T-helper 2 cell treated with Interferon-gamma antibody and Interleukin-4, amounts not matched to agents 5 μg/mL and 100 μg/mL, for 36 hours (primary cell): Measurements from ENCODE around the gene EPHA4.

Experiments
- DNase-seq: peaks from one replicate; pipeline ENCODE4 v3.0.0; 2021; ENCODE audit warnings: low spot score
- H3K27ac Mint-ChIP-seq: one replicate; pipeline ENCODE4 v1.8.0; 2021; ENCODE audit warnings: mild to moderate bottlenecking, mixed read lengths
- H3K27me3 Mint-ChIP-seq: one replicate; pipeline ENCODE4 v1.8.0; 2021; ENCODE audit warnings: low read depth, mixed read lengths
- H3K36me3 Mint-ChIP-seq: one replicate; pipeline ENCODE4 v1.8.0; 2021; ENCODE audit warnings: low read depth, mixed read lengths
- H3K4me1 Mint-ChIP-seq: one replicate; pipeline ENCODE4 v1.8.0; 2021; ENCODE audit warnings: low read depth, mixed read lengths
- H3K4me3 Mint-ChIP-seq: one replicate; pipeline ENCODE4 v1.8.0; 2022; ENCODE audit warnings: mild to moderate bottlenecking, moderate library complexity, mixed read lengths
- H3K9me3 Mint-ChIP-seq: one replicate; pipeline ENCODE4 v1.8.0; 2021; ENCODE audit warnings: mixed read lengths

The EPHA4 gene

DNA sequence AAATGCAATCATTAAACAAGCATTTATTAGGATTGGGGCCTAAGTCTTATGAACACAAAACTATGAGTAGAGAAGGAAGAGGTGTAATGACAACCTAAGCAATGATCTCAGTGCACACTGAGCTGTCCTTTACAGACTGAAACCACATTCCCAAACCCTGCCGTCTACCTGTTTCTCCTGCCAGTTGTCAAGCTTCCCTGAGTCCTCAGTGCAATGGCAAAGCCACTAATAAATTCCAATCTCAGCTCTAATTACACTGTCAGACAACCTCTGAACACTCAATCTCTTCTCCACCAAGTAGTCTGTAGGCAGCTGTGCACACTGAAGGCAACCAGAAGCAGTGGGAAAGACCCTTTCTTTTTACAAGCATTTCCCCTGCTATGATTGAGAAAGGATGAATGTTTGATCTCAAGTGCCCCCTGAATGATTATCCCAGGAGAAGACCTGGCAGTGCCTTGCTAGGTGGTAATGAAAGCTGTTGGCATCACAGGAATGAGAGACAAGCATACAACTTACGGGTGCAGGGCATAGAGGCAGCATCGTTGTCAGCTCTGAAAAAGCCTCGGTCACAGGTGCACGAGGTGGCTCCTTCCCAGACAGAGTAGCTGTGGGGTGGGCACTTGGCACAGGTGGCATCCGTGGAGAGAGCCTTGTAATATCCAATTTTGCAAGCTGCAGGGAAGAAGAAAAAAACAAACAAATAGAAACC is 71.4 kb downstream of the EPHA4 start:
- Mint-ChIP-seq H3K4me3 (no peak overlapping the region), H3K4me1 (peaks cover 13% of the 10 kb centered on the region), H3K36me3 (no peaks in the 10 kb centered on the region), H3K9me3 (no peaks in the 10 kb centered on the region), H3K27me3 (peaks cover 17% of the 10 kb centered on the region), H3K27ac (no peak overlapping the region)
- DNase-seq, result no peak

DNA sequence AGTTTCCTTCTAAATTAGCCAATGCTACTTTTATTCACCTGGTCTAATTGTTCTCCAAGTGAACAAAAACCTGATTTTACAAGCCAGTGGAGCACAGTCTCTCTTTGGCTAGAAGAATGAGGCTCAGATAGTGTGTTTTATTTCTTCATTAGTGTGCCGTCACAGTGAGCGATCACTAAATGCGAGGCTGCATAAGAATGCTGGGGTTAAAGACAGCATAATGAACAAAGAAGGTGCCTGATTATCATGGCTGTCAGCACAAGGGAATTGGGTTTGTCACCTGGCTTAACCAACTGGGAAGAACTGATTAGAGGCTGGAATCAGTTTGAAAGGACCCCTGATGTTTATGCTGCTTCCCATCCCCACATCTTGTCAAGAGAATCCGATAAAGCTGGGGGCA is 76.4 kb downstream of the EPHA4 start:
- Mint-ChIP-seq H3K27me3 (peaks cover 10% of the 10 kb centered on the region), H3K27ac (no peak overlapping the region), H3K4me1 (peaks cover 2% of the 10 kb centered on the region), H3K9me3 (no peaks in the 10 kb centered on the region), H3K4me3 (no peak overlapping the region), H3K36me3 (no peaks in the 10 kb centered on the region)
- DNase-seq, result no peak

DNA sequence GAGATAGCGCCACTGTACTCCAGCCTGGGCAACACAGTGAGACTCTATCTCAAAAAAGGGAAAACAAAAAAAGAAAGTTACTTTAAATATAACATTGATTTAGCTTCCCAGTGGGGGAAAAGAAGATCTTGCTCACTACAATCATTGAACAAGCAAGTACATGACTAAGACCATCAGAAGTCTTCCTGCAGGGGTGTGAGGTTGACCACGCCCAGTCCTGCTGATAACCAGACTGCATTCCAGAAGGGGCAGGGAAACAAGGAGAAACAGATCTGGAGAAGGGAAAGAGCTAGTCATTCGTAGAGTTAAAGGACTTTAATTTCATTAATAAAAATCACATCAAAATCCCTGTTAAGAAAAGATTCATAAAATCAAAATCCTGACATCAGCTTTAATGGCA is 77.5 kb downstream of the EPHA4 start:
- no peak for DNase-seq
- Mint-ChIP-seq H3K4me3 (no peak overlapping the region), H3K27me3 (peaks cover 19% of the 10 kb centered on the region), H3K9me3 (no peaks in the 10 kb centered on the region), H3K4me1 (peaks cover 2% of the 10 kb centered on the region), H3K36me3 (no peaks in the 10 kb centered on the region), H3K27ac (no peak overlapping the region)

DNA sequence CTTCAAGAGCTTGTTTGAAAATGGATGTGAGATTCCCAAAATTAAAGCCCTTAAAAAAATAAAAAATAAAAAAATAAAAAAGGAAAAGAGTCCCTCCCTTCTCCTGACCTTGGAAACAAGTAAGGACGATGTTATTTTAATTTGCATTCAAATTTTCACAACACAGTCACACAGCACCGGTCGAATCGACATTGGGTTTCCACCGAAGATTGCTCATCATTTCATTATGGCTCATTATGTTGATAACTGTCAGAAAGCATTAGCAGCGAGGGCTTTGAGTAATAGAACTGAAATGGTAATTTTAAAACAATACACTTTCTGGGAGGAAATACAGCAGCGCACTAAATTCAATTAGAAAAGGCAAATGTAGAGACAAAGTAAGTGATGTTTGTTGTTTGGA is 78.7 kb downstream of the EPHA4 start:
- H3K9me3 Mint-ChIP-seq, result no peaks in the 10 kb centered on the region
- no peak for DNase-seq
- peaks cover 25% of the 10 kb centered on the region for H3K27me3 Mint-ChIP-seq
- no peaks in the 10 kb centered on the region for H3K36me3 Mint-ChIP-seq
- H3K4me1 Mint-ChIP-seq, result peaks cover 2% of the 10 kb centered on the region
- no peak overlapping the region for H3K27ac Mint-ChIP-seq
- H3K4me3 Mint-ChIP-seq, result no peak overlapping the region

DNA sequence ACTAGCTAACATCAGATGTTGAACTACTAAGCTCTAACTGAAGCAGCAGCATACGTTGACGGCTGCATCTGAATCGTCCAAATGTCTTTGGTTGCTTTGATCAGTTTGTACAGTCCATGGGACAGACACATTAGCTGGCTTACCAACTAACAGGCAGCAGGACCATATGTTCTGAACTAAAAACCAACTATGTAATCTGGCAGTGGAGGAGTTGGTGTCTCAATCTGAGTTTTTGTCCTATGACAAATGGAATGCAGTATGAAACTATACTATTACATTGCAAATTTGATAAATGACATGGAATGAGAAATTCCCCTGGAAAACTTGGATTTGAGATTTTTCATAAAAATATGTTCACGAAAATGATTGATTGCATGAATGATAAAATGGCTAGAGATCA is 79.5 kb downstream of the EPHA4 start:
- Mint-ChIP-seq H3K4me1 (no peaks in the 10 kb centered on the region), H3K4me3 (no peak overlapping the region), H3K36me3 (no peaks in the 10 kb centered on the region), H3K27me3 (peaks cover 22% of the 10 kb centered on the region), H3K27ac (no peak overlapping the region), H3K9me3 (no peaks in the 10 kb centered on the region)
- DNase-seq, result no peak

DNA sequence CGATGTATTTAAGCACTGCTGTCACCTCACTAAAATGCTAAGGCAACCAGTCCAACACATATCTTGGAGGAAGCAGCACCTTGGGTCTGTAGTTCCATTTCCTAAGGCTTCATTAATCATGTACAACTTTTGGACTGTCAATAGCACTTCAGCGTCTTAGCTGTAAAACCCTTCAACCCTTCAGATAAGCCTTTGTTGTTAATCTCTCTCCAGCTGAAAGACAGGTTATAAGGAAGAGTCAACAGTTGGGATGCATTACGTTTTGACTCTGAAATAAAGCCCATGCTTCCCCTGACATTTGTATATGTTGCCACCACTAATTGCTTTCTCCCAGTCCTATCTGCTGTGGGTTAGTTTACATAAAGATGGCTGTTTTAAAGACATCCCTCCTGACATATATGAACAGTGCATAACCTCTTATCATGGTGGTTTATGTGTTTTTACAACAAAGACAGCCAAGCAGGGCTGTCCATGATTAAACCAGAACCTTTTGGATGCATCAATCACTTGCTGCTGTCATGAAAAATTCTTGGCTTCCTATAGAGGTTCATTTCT is 81.5 kb downstream of the EPHA4 start:
- H3K9me3 Mint-ChIP-seq, result no peaks in the 10 kb centered on the region

DNA sequence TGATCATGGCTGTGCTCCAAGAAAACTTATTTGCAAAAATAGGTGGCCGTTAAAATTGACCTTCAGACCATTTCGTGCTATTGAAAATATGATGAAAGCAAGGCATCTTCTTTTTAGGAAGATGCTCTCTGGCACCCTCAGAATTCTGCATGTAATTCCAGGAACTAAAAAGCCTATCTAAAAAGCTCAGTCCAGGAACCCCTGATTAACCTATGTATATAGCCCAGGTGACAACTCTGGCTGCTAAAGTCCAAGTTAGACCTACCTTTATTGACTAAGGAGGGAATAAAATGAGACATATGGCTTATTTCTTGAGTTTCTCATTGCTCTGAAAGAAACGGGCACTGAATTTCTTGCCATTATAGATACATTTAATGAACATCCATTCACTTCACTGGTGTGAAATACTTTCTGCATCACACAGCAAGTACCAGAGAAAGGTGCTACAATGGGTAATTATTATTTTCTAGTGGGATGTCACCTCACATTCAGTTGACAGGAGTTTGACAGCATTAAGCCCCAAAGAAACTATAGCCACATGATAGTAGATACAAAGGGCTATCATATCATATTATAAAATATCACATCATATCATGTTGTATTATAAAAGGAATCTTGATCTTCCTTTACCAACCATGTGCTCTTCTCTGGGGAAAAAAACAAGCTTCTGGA is 83.8 kb downstream of the EPHA4 start:
- H3K4me1 Mint-ChIP-seq, result no peaks in the 10 kb centered on the region
- H3K27ac Mint-ChIP-seq, result no peak overlapping the region
- H3K4me3 Mint-ChIP-seq, result no peak overlapping the region
- no peak for DNase-seq
- no peaks in the 10 kb centered on the region for H3K36me3 Mint-ChIP-seq
- no peaks in the 10 kb centered on the region for H3K9me3 Mint-ChIP-seq
- H3K27me3 Mint-ChIP-seq, result peaks cover 22% of the 10 kb centered on the region

More for the DNA sequence above, 81.5 kb downstream of the EPHA4 start:
- H3K4me3 Mint-ChIP-seq, result no peak overlapping the region
- no peak overlapping the region for H3K27ac Mint-ChIP-seq
- no peaks in the 10 kb centered on the region for H3K36me3 Mint-ChIP-seq
- DNase-seq, result no peak
- peaks cover 22% of the 10 kb centered on the region for H3K27me3 Mint-ChIP-seq
- no peaks in the 10 kb centered on the region for H3K4me1 Mint-ChIP-seq

DNA sequence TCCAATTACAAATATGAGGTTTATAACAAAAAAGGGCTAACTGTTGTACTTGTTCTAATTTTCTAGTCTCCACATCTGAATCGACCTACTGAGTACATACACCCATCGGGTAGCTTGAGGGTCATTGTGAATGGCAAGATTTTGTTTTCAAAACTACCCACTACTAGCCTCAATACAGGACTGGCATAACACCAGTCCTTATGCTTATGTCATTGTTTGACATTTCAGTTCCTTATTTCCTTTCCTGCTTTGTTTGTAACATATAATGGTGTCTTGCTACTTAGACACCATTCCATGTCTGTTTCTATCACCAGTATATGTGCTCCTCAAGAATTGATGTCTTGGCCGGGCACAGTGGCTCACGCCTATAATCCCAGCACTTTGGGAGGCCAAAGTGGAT is 86.0 kb downstream of the EPHA4 start:
- no peak for DNase-seq
- Mint-ChIP-seq H3K36me3 (no peaks in the 10 kb centered on the region), H3K27me3 (peaks cover 16% of the 10 kb centered on the region), H3K9me3 (no peaks in the 10 kb centered on the region), H3K4me1 (no peaks in the 10 kb centered on the region), H3K4me3 (no peak overlapping the region), H3K27ac (no peak overlapping the region)

DNA sequence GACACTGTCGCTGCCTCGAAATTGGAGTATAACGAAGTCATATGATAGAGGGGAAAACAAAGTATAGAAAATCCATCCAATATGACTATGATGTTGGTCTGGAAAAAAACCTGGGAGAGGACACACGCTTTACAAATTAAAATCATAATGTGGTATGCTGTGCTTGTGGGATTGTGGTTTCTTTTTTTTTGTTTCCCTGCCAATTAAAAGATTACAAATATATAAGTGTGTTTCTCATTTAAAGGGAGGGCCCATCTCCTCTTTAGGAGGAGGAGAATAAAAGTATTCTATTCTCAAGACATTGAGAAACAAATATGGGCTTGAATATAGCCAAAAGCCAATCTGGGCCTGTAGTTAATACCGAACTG is 86.6 kb downstream of the EPHA4 start:
- Mint-ChIP-seq H3K9me3 (no peaks in the 10 kb centered on the region), H3K36me3 (no peaks in the 10 kb centered on the region), H3K4me3 (no peak overlapping the region), H3K4me1 (no peaks in the 10 kb centered on the region), H3K27ac (no peak overlapping the region), H3K27me3 (peaks cover 13% of the 10 kb centered on the region)
- DNase-seq, result no peak

DNA sequence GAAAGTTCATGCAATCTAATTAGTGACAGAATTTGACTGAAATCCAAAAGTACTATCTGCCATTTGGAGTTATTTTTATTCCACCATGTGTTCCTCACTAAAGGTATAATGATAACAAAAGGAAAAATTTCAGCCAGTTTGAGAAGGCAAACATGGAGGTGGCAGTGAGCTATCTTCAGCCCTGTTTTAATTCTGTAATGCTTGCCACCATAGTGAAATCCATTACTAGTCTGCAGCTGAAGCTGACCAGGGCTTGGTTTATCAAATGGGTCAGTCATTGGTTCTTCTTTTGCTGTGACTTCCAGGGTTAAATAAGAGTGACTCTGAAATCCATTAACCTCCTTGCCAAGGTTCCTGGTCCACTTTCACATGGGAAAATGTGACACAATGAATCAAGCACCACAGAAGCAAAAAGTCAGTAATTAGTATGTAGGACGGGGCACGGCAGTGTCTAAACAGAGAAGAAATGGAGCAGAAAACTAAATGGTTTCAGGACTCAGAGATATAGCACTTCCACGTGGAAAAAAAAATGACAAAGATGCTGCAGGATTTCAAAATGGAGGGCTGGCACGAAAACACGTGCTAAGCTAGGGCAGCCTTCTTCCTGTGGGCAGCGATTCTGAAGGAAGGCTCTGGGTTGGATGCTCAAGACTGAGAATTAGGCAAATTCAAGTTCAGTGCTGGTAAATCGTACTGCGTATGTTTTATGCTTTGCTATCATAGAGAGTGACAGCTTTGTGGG is 87.2 kb downstream of the EPHA4 start:
- DNase-seq, result no peak

DNA sequence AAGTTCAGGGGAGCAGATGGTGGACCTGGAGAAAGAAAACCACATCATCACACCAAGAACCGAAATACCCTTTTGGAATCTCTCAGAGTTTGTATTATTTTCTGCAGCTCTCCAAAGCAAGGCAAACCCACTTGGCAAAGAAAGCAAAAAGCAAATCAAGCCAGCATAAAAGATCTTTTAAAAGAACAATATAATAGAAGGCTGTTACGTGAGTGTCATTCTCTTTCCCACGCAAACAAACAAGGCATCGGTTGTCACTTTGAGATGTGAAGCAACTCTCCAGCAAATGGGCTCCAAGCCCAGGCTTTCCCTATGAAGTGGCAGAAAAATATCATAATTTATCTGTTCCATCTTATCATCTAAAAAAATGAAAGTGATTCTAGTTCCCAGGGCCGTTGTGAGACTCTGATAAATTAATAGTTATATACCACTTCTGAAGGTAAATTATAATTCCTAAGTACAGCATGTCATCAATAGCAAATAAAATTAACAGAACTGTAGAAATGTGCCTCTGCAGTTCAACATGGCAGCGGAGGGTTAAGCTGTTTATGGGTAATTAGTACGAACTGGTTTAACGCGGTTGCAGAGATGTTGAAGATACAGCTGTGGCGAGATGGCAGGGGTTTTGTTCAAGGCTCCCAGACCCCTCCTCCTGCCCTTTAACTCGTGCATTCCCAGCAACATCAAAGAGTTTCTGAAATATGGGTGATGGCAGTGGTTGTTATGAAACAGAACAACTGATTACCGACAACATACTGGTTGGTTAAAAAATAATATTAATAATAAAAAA is 89.2 kb downstream of the EPHA4 start:
- Mint-ChIP-seq H3K27ac (no peak overlapping the region), H3K4me1 (no peaks in the 10 kb centered on the region)

More for the DNA sequence above, 87.2 kb downstream of the EPHA4 start:
- Mint-ChIP-seq H3K4me1 (no peaks in the 10 kb centered on the region), H3K4me3 (no peak overlapping the region), H3K27ac (no peak overlapping the region), H3K36me3 (no peaks in the 10 kb centered on the region), H3K27me3 (peaks cover 10% of the 10 kb centered on the region), H3K9me3 (no peaks in the 10 kb centered on the region)

DNA sequence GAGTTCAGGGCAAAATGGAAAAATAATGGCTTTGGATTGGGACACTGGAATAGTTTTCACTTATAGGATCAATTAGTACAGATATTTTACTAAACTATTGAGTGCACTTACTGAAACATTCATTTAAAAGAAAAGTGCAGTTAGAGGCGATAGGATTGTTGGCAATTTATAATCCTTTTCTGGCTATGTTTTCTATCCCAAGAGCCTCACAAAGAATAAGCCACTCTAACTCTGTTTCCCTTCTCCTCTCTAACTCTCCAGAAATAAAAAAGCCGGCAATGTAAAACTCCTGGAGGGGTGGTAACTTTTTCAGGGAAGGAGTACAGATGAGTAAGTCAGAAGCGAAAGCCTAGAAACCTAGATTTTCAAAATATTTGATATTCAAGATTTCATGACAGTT is 91.3 kb downstream of the EPHA4 start:
- H3K4me3 Mint-ChIP-seq, result no peak overlapping the region
- H3K27ac Mint-ChIP-seq, result no peak overlapping the region
- DNase-seq, result no peak
- no peaks in the 10 kb centered on the region for H3K9me3 Mint-ChIP-seq
- no peaks in the 10 kb centered on the region for H3K4me1 Mint-ChIP-seq
- no peaks in the 10 kb centered on the region for H3K36me3 Mint-ChIP-seq
- H3K27me3 Mint-ChIP-seq, result no peaks in the 10 kb centered on the region

More for the DNA sequence above, 89.2 kb downstream of the EPHA4 start:
- H3K36me3 Mint-ChIP-seq, result no peaks in the 10 kb centered on the region
- H3K4me3 Mint-ChIP-seq, result no peak overlapping the region
- H3K9me3 Mint-ChIP-seq, result no peaks in the 10 kb centered on the region
- H3K27me3 Mint-ChIP-seq, result no peaks in the 10 kb centered on the region
- no peak for DNase-seq

DNA sequence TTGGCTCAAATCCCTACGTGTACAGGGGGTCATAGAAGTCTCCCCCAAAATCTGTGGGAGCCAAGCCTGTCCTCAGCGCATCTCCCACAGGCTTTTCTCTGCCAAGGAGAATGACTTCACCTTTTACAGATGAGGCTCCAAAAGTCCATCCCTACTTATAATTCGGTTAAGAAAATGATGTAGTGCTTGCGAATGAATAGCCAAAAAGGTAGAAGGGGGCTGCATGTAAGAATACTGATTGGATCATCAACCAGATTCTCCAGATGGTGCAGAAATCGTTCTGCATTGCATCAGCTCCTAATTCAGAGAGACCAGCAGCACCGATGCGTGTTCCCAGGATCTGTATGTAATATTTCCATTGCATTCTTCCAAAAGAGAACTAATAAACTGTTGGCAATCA is 91.9 kb downstream of the EPHA4 start:
- no peak for DNase-seq
- no peaks in the 10 kb centered on the region for H3K4me1 Mint-ChIP-seq
- no peaks in the 10 kb centered on the region for H3K9me3 Mint-ChIP-seq
- no peak overlapping the region for H3K27ac Mint-ChIP-seq
- no peaks in the 10 kb centered on the region for H3K36me3 Mint-ChIP-seq
- H3K4me3 Mint-ChIP-seq, result no peak overlapping the region
- no peaks in the 10 kb centered on the region for H3K27me3 Mint-ChIP-seq
